Suprapubic skin (tissue), 4 donors: ENCODE measurements around the gene TAPBPL. TPM values are rescaled to one million over a fixed set of nuclear protein-coding genes. Genes with fewer than 3 reads are reported as not detected.
A peak's percentile ranks its signal among the peaks of the same experiment; 100 is the strongest.

Experiments
- DNase-seq, 2 donors: peaks; one replicate each; pipeline ENCODE4 v3.0.0-alpha.2; 2019; ENCODE audit warnings: low spot score in 2 of 2
- H3K27ac ChIP-seq: fragments of 200-600 bp; sonication (generic); one replicate; pipeline ENCODE4 v1.5.1; 2019
- H3K27me3 ChIP-seq: fragments of 200-600 bp; sonication (generic); one replicate; pipeline ENCODE4 v1.5.1; 2019
- H3K36me3 ChIP-seq: fragments of 200-600 bp; sonication (generic); one replicate; pipeline ENCODE4 v1.5.1; 2019
- H3K4me1 ChIP-seq: fragments of 200-600 bp; sonication (generic); one replicate; pipeline ENCODE4 v1.5.1; 2019
- H3K4me3 ChIP-seq: fragments of 200-600 bp; sonication (generic); one replicate; pipeline ENCODE4 v1.5.1; 2019; ENCODE audit warnings: mild to moderate bottlenecking
- H3K9me3 ChIP-seq: fragments of 200-600 bp; sonication (generic); one replicate; pipeline ENCODE4 v1.5.1; 2019
- EP300 ChIP-seq: sonication (generic); formaldehyde crosslinking; IDR thresholded peaks from one replicate; pipeline ENCODE4 v1.6.1; 2017; ENCODE audit warnings: antibody characterized with exemption
- POLR2A ChIP-seq, 2 donors: fragments of 450-650 bp; IDR thresholded peaks; one replicate each; pipeline ENCODE4 v1.6.1; 2017; ENCODE audit warnings: antibody characterized with exemption in 2 of 2, mild to moderate bottlenecking in 2 of 2, moderate library complexity in 2 of 2
- POLR2AphosphoS5 ChIP-seq, 3 donors: sonication (generic); formaldehyde crosslinking; IDR thresholded peaks; one replicate each; pipeline ENCODE4 v1.6.1; 2017; ENCODE audit warnings: antibody characterized with exemption in 3 of 3
- WGBS: methylation state at CpG from one replicate; pipeline ENCODE4 v1.1.5; 2018; 5-methylcytosine and 5-hydroxymethylcytosine counted together
- total RNA-seq, 4 donors: library from RNA; depleted of rRNA; stranded (reverse); fragments of >200 nt; gene quantifications; one replicate each; pipeline ENCODE4 v1.1.0, GENCODE V29; 2016
- TF ChIP-seq, protein P1 (sequence below), 2 donors: fragments of 200-600 bp in 1 of 2; fragments of 450-650 bp in 1 of 2; sonication (generic) in 1 of 2; IDR thresholded peaks; one replicate each; pipeline ENCODE4 v1.5.1; 2016 to 2019; ENCODE audit warnings: antibody characterized with exemption in 2 of 2, mild to moderate bottlenecking in 1 of 2, moderate library complexity in 1 of 2

Gene TAPBPL
- total RNA-seq, 4 donors from 2014 or later, result 10.9 to 25.2 (median 17.7) TPM

DNA sequence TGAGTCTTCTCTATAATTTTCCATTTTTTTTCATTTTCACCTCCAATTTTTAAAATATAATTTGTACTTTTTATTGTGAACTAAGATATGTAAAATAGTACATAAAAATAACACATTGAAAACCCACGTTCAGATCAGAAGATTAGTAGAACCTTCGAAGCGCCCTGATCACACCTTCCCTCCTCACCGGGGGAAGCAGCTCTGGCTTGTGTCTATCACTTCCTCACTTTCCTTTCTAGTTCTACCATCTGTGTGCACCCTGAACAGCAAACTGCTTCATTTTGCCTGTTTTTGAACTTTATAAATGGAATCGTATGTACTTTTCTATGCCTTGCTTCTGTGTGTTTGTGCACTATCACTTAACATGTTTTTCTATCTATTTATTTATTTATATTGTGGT lies 18.9 kb upstream of the TAPBPL start:
- Histone ChIP-seq H3K4me3 (no peak overlapping the region), H3K9me3 (no peaks in the 10 kb centered on the region), H3K4me1 (peaks cover 17% of the 10 kb centered on the region), H3K27ac (no peak overlapping the region), H3K27me3 (no peaks in the 10 kb centered on the region), H3K36me3 (no peaks in the 10 kb centered on the region)
- WGBS, result 86% methylated on average over 5 of the region's 5 CpGs
- TF ChIP-seq, protein P1, sequence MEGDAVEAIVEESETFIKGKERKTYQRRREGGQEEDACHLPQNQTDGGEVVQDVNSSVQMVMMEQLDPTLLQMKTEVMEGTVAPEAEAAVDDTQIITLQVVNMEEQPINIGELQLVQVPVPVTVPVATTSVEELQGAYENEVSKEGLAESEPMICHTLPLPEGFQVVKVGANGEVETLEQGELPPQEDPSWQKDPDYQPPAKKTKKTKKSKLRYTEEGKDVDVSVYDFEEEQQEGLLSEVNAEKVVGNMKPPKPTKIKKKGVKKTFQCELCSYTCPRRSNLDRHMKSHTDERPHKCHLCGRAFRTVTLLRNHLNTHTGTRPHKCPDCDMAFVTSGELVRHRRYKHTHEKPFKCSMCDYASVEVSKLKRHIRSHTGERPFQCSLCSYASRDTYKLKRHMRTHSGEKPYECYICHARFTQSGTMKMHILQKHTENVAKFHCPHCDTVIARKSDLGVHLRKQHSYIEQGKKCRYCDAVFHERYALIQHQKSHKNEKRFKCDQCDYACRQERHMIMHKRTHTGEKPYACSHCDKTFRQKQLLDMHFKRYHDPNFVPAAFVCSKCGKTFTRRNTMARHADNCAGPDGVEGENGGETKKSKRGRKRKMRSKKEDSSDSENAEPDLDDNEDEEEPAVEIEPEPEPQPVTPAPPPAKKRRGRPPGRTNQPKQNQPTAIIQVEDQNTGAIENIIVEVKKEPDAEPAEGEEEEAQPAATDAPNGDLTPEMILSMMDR (IDR thresholded peaks at IDR 0.05), result no peak
- TF ChIP-seq POLR2AphosphoS5 (IDR thresholded peaks at IDR 0.05) (no peak), EP300 (no peak), POLR2A (IDR thresholded peaks at IDR 0.05) (no peak)
- DNase-seq, result no peak

DNA sequence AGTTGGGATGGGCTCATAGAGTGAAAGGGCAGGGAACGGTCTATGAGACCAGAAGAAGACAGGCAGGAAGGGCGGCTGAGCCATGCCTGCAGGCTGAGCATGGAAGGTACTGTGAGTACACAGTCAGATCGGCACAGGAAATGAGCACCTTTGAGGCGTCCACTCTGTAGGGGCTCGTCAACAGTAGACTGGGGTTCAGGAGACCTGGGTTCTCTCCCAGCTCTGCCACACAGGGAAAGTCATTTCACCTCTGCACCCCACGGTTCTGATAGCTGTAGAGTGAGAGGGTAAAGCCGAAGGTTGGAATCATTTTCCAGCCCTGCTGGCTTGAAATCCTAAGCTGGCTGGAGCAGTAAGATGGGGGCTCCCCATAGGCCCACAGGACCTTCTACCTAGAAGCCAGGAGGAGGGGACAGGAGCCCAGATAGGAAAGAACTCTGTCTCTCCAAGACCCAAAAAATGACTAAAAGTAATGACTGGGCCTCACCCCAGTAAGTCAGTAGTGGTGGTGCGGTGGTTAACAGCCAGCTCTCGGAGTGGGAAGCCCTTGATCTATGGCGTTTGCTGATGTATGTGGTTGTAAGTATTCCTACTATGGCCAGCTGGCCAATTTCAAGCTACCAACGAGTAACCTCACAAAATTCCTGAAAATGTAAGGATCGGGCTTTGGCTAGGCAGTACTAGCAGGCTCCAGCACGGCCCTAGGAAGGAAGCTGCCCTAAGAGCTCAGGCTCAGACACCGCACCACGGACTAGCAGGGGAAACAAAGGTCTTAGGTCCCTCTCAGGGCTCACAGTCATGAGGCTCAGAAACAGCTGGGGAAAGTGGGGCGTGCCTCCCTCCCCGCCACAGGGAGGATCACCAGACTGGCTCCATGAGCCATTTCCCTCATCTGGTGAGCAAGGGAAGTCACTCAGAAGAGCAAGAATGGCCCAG lies 17.4 kb upstream of the TAPBPL start:
- peaks cover 17% of the 10 kb centered on the region for H3K4me1 ChIP-seq
- peak in 1 of 2 donors; percentile 34 for DNase-seq
- no peak for TF ChIP-seq EP300
- H3K36me3 ChIP-seq, result no peaks in the 10 kb centered on the region
- H3K27me3 ChIP-seq, result no peaks in the 10 kb centered on the region
- WGBS, result 83% methylated on average over 17 of the region's 17 CpGs
- no peak overlapping the region for H3K27ac ChIP-seq
- no peak overlapping the region for H3K4me3 ChIP-seq
- H3K9me3 ChIP-seq, result no peaks in the 10 kb centered on the region

DNA sequence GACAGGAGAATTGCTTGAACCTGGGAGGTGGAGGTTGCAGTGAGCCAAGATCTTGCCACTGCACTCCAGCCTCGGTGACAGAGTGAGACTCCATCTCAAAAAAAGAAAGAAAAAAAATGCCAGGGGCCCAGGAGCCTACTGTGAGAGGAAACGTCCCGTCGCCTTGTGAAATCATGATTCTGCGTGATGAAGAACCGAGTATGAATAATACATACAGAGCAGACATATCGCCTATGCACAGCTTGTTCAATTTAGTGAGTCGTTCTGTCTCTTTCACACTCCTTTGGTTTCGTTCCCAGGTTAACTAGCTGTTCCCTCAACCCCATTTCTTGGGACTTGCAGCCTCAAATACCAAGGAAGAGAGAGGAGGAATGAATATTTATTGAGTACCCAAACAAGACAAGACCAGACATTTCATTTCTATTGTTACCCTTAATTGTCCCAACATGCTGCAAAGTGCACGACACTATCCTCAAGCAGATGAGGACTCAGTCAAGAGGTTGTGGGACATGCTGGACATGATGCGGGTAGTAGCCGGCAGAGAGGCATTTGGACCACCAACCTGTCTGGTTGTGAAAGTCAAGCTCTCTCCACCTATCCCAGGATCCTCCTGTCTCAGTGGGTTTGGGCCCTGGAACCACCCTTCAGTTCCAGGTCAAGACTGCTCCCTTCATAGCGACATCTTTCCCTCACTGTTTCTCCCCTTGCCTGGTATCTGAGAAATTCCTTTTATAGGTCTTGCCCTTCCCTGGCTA lies 15.7 kb upstream of the TAPBPL start:
- Histone ChIP-seq H3K9me3 (no peaks in the 10 kb centered on the region), H3K36me3 (no peaks in the 10 kb centered on the region), H3K27me3 (no peaks in the 10 kb centered on the region), H3K27ac (no peak overlapping the region), H3K4me3 (no peak overlapping the region), H3K4me1 (peaks cover 3% of the 10 kb centered on the region)
- TF ChIP-seq POLR2A (IDR thresholded peaks at IDR 0.05) (no peak), POLR2AphosphoS5 (IDR thresholded peaks at IDR 0.05) (no peak), EP300 (no peak)
- TF ChIP-seq, protein P1 (IDR thresholded peaks at IDR 0.05), result no peak
- peak in 1 of 2 donors; percentile 15 for DNase-seq
- 88% methylated on average over 13 of the region's 13 CpGs for WGBS

DNA sequence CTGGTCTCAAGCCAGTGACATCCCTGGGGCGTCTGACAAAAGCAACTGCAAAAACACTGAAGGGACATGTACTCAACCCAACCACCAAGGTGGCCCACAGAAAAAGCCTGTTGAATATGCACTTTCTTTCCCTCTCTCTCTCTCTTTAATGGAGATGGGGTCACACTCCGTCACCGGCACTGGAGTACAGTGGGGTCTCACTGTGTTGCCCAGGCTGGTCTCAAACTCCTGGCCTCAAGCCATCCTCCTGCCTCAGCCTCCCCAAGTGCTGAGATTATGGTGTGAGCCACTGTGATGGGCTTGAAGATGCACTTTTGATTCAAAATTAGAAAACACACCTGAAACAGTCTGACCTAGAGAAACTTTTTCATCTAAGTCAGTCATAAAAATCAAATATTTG lies 14.3 kb upstream of the TAPBPL start:
- DNase-seq, result peak in 1 of 2 donors; percentile 16
- no peak overlapping the region for H3K27ac ChIP-seq
- WGBS, result 80% methylated on average over 3 of the region's 3 CpGs
- H3K36me3 ChIP-seq, result no peaks in the 10 kb centered on the region
- TF ChIP-seq EP300 (no peak), POLR2AphosphoS5 (IDR thresholded peaks at IDR 0.05) (no peak), POLR2A (IDR thresholded peaks at IDR 0.05) (no peak)
- TF ChIP-seq, protein P1 (IDR thresholded peaks at IDR 0.05), result no peak
- no peaks in the 10 kb centered on the region for H3K9me3 ChIP-seq
- H3K4me3 ChIP-seq, result no peak overlapping the region
- no peaks in the 10 kb centered on the region for H3K4me1 ChIP-seq
- no peaks in the 10 kb centered on the region for H3K27me3 ChIP-seq

DNA sequence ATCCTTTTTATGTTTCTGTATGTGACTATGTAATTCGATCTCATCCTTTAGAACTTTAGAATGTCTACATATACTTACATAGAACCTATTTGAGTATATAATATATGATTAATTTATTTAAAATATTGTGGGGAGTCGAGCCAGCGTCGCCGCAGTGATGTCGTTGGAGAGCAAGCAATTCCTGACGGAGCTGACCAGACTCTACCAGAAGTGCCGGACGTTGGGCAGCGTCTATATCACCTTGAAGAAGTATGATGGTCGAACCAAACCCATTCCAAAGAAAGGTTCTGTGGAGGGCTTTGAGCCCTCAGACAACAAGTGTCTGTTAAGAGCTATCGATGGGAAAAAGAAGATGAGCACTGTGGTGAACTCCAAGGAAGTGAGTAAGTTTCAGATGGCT lies 13.5 kb upstream of the TAPBPL start:
- H3K4me3 ChIP-seq, result no peak overlapping the region
- H3K4me1 ChIP-seq, result no peaks in the 10 kb centered on the region
- 91% methylated on average over 12 of the region's 12 CpGs for WGBS
- H3K36me3 ChIP-seq, result no peaks in the 10 kb centered on the region
- DNase-seq, result peak in 1 of 2 donors; percentile 40
- no peaks in the 10 kb centered on the region for H3K9me3 ChIP-seq
- TF ChIP-seq, protein P1 (IDR thresholded peaks at IDR 0.05), result no peak
- TF ChIP-seq POLR2AphosphoS5 (IDR thresholded peaks at IDR 0.05) (no peak), POLR2A (IDR thresholded peaks at IDR 0.05) (no peak), EP300 (no peak)
- H3K27me3 ChIP-seq, result no peaks in the 10 kb centered on the region
- H3K27ac ChIP-seq, result no peak overlapping the region
